ENCODE data around the gene CST3. TPM values are rescaled to one million over a fixed set of nuclear protein-coding genes. Genes with fewer than 3 reads are reported as not detected.

The CST3 gene
- total and polyA plus RNA-seq, 2 donors (not counting 1 experiment from before 2014, with no cell fraction given), result 1.2 to 16.9 TPM

DNA sequence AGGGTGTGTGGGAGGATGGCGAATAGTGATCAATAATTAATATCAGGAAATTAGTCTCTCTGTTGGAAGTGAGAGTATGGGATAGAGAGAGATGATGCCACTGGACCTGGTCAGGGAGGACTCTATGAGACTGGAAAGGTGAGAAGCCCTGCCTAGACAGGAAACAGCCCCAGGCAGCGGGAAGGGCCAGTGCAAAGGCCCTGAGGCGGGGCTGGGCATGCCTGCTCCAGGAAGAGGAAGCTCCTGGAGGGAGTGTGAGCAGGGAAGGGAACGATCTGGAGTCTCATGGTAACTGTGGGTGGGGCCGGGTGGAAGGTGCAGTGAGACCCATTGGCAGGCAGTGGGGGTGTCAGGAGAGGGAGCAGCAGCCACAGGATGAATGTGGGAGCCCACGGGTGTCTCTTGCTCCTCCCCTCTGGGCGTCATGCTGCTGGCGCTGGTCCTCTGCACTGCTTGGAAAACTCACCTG lies 1.8 kb upstream of the CST3 start:
- Histone ChIP-seq H3K9me3 (ENCODE audit: control extremely low read depth in 1 of 3, control insufficient read depth in 2 of 3, insufficient read depth in 1 of 3, low read length in 2 of 3) (no peaks in the 10 kb centered on the region), H4K20me1 (ENCODE audit: control insufficient read depth, insufficient read depth, low read length, poor library complexity, severe bottlenecking) (no peaks in the 10 kb centered on the region), H2AFZ (ENCODE audit: insufficient read depth, low read depth, low read length, poor library complexity, severe bottlenecking) (no peak overlapping the region), H3K9ac (ENCODE audit: low read length) (no peak overlapping the region), H3K36me3 (replicated peaks in 1 of 2; ENCODE audit: control extremely low read depth in 1 of 2, control insufficient read depth in 1 of 2, extremely low read depth in 1 of 2, insufficient read depth in 2 of 2, low read length in 1 of 2) (no peaks in the 10 kb centered on the region), H3K4me1 (ENCODE audit: control insufficient read depth in 2 of 2, insufficient read depth in 2 of 2, low read length in 2 of 2) (no peaks in the 10 kb centered on the region), H3K79me2 (ENCODE audit: control insufficient read depth, insufficient read depth, low read length) (no peaks in the 10 kb centered on the region), H3K27ac (ENCODE audit: low read length in 2 of 2) (no peak overlapping the region), H3K27me3 (replicated peaks in 1 of 4; ENCODE audit: control extremely low read depth in 1 of 4, control insufficient read depth in 3 of 4, insufficient read depth in 4 of 4, low read length in 3 of 4) (peaks cover 0 to 4% (median 0%) of the 10 kb centered on the region in 4 experiments), H3K4me2 (replicated peaks; ENCODE audit: low read depth, low read length, poor library complexity, severe bottlenecking) (no peak overlapping the region), H3K4me3 (ENCODE audit: control extremely low read depth in 1 of 5, extremely low read depth in 1 of 5, insufficient read depth in 1 of 5, low read depth in 2 of 5, low read length in 4 of 5) (no peak overlapping the region)
- no peak for ATAC-seq (ENCODE audit: low read depth)
- 81% methylated on average over 8 of the region's 8 CpGs for WGBS (ENCODE audit: insufficient coverage)
- H3K4me3 Mint-ChIP-seq, result no peak overlapping the region
- no peak for TF ChIP-seq EZH2 (IDR thresholded peaks at IDR 0.05; ENCODE audit: borderline replicate concordance, insufficient read depth, low read depth, low read length, poor library complexity, severe bottlenecking)
- TF ChIP-seq, protein P1, sequence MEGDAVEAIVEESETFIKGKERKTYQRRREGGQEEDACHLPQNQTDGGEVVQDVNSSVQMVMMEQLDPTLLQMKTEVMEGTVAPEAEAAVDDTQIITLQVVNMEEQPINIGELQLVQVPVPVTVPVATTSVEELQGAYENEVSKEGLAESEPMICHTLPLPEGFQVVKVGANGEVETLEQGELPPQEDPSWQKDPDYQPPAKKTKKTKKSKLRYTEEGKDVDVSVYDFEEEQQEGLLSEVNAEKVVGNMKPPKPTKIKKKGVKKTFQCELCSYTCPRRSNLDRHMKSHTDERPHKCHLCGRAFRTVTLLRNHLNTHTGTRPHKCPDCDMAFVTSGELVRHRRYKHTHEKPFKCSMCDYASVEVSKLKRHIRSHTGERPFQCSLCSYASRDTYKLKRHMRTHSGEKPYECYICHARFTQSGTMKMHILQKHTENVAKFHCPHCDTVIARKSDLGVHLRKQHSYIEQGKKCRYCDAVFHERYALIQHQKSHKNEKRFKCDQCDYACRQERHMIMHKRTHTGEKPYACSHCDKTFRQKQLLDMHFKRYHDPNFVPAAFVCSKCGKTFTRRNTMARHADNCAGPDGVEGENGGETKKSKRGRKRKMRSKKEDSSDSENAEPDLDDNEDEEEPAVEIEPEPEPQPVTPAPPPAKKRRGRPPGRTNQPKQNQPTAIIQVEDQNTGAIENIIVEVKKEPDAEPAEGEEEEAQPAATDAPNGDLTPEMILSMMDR (IDR thresholded peaks at IDR 0.05), result no peak
- no peaks in the 10 kb centered on the region for H3K9me3 Mint-ChIP-seq (ENCODE audit: insufficient read depth)
- H3K27me3 Mint-ChIP-seq, result peaks cover 24% of the 10 kb centered on the region
- intact Hi-C loops (cut with micrococcal nuclease), result no loop called here
- DNase-seq, result no peak
- H3K4me1 Mint-ChIP-seq, result peaks cover 10% of the 10 kb centered on the region
- no peak overlapping the region for H3K27ac Mint-ChIP-seq
- ChIA-PET POLR2A (no interaction called here), CTCF (no interaction called here)

DNA sequence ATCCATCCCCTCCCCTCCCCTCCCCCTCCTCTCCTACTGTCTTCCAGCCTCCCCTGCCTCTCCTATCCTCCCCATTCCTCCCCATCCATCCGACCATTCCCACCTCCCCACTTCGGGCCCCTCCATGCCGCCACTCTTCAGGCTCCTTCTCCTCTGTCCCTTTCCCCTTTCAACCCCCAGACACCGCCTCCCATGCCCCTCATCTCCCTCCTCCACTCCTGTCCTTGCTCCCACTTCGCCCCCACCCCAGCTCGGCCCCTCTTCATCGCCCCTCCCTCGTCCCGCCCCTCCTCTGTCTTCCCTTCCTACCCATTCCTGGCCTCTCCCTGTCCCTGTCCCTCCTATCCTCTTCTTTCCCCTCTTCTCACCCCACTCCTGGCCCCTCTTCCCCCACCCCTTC lies 554 bp upstream of the CST3 start:
- no peak for TF ChIP-seq EZH2 (IDR thresholded peaks at IDR 0.05; ENCODE audit: borderline replicate concordance, insufficient read depth, low read depth, low read length, poor library complexity, severe bottlenecking)
- TF ChIP-seq, protein P1 (IDR thresholded peaks at IDR 0.05), result no peak
- ChIA-PET POLR2A (no interaction called here), CTCF (no interaction called here)
- H3K27me3 Mint-ChIP-seq, result peaks cover 25% of the 10 kb centered on the region
- Histone ChIP-seq H3K4me2 (replicated peaks; ENCODE audit: low read depth, low read length, poor library complexity, severe bottlenecking) (no peak overlapping the region), H2AFZ (ENCODE audit: insufficient read depth, low read depth, low read length, poor library complexity, severe bottlenecking) (no peak overlapping the region), H3K9ac (ENCODE audit: low read length) (no peak overlapping the region), H3K4me3 (ENCODE audit: control extremely low read depth in 1 of 5, extremely low read depth in 1 of 5, insufficient read depth in 1 of 5, low read depth in 2 of 5, low read length in 4 of 5) (no peak overlapping the region), H3K4me1 (ENCODE audit: control insufficient read depth in 2 of 2, insufficient read depth in 2 of 2, low read length in 2 of 2) (no peaks in the 10 kb centered on the region), H3K27ac (ENCODE audit: low read length in 2 of 2) (no peak overlapping the region), H4K20me1 (ENCODE audit: control insufficient read depth, insufficient read depth, low read length, poor library complexity, severe bottlenecking) (no peaks in the 10 kb centered on the region), H3K79me2 (ENCODE audit: control insufficient read depth, insufficient read depth, low read length) (no peaks in the 10 kb centered on the region), H3K9me3 (ENCODE audit: control extremely low read depth in 1 of 3, control insufficient read depth in 2 of 3, insufficient read depth in 1 of 3, low read length in 2 of 3) (no peaks in the 10 kb centered on the region), H3K36me3 (replicated peaks in 1 of 2; ENCODE audit: control extremely low read depth in 1 of 2, control insufficient read depth in 1 of 2, extremely low read depth in 1 of 2, insufficient read depth in 2 of 2, low read length in 1 of 2) (no peaks in the 10 kb centered on the region), H3K27me3 (replicated peaks in 1 of 4; ENCODE audit: control extremely low read depth in 1 of 4, control insufficient read depth in 3 of 4, insufficient read depth in 4 of 4, low read length in 3 of 4) (peaks cover 0 to 4% (median 0%) of the 10 kb centered on the region in 4 experiments)
- DNase-seq (no peak), ATAC-seq (ENCODE audit: low read depth) (no peak)
- H3K27ac Mint-ChIP-seq, result no peak overlapping the region
- no peaks in the 10 kb centered on the region for H3K9me3 Mint-ChIP-seq (ENCODE audit: insufficient read depth)
- WGBS (ENCODE audit: insufficient coverage), result 73% methylated on average over 8 of the region's 9 CpGs
- intact Hi-C loops (cut with micrococcal nuclease), result no loop called here
- H3K4me1 Mint-ChIP-seq, result peaks cover 10% of the 10 kb centered on the region
- H3K4me3 Mint-ChIP-seq, result no peak overlapping the region

Data from B cell (primary cell).